NOMO-1 treated with DMSO at 0.1 percent for 48 hours (cell line): ENCODE data around the gene CDH12.
"Not testable (repeated sequence)": the region's sequence is repeated elsewhere in the genome, so short reads cannot be mapped to it uniquely, and the experiment has no call there.

ENCODE experiments used
- DNase-seq: peaks from one replicate; lab custom pipeline; 2025; ENCODE audit not compliant: unreplicated experiment; lab: John Stamatoyannopoulos, UW

The CDH12 gene

DNA sequence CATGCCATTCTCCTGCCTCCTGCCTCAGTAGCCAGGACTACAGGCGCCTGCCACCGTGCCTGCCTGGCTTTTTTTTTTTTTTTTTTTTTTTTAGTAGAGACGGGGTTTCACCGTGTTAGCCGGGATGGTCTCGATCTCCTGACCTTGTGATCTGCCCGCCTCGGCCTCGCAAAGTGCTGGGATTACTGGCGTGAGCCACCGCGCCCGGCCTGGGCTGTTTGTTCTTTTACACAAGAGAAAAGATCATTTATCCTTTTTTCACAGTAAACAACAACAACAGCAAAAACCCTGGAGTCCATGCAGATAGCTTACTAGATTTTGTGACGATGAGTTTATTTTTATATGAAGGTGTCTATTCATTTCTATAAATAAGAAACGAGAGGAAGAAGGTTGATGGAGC lies 538.1 kb downstream of the CDH12 start:
- DNase-seq, result not testable (repeated sequence)

GRCh38 chr5:22314548-22314947 lies 538.6 kb downstream of the CDH12 start:
- no peak for DNase-seq

DNA sequence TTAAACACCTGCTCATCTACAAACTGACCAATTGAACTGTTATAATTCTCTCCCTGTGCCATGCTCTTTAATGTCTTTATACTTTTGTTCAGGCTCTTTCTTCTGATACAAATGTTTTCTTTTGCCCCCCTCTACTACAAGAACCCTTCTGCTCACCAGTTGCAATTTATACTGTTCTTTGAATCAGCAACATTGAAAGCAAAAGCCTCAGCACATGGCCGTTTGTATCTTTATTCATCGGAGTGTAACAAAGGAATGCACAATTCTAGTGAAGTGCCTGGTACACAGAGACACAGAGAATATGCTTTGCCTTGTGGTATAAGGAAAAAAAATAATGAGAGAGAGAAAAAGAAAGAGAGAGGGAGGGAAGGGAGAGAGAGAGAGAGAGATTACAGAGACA lies 547.1 kb downstream of the CDH12 start:
- DNase-seq, result no peak

DNA sequence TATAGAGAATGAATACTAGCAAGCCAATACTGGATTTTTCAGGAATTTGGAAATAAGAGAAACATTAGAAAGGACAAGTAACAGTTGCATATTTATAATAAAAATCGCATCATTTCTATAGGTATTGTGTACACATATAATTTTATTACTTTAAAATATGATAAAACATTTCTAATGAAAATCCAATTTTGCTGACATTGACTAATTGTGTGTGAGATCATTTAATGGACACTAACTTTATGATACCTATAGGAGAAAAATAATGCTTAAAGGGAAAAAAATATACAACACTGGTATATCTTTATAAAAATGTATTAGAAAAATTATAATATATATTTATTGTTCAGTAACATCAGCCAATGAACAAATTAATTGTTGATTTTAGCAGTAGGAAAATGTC lies 557.3 kb downstream of the CDH12 start:
- DNase-seq, result no peak

DNA sequence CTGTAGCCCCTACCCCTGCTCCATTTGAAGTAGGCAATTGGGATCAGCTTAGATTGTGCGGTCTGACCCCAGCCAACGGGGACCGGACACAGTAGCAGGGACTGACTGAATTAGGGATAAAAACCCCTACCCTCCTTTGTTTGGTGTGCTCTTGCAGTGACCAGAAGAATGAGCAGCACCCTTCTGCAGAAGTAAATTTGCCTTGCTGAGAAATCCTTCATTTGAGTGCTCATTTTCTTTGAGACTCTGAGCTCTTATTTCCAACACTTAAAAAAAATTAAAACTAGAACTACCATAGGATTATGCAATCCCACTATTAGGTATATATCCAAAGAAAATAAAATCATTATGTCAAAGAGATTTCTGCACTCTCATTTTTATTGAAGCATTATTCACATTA lies 560.0 kb downstream of the CDH12 start:
- DNase-seq, result no peak

GRCh38 chr5:22278164-22278563 lies 575.0 kb downstream of the CDH12 start:
- no peak for DNase-seq

DNA sequence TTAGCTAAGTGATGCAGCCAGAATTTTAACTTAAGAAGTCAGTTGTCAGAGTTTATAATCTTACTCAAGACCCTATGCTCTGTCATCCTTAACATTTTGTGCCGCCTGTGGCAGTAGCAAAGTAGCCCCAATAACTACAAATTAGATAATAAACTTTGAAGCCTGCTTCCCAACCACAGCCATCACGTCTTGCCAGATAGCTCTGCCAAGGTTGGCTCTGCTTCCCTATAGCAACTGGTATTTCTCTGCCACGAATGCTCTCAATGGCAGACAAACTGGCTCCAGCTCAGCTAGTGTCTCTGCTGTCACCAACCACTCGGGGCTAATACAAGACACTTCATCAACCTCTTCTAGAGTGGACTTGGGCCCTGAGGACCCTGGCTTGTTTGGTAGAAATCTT lies 576.1 kb downstream of the CDH12 start:
- DNase-seq, result no peak

GRCh38 chr5:22265855-22266254 lies 587.3 kb downstream of the CDH12 start:
- DNase-seq, result not testable (repeated sequence)

GRCh38 chr5:22258139-22258538 lies 595.0 kb downstream of the CDH12 start:
- DNase-seq, result no peak

DNA sequence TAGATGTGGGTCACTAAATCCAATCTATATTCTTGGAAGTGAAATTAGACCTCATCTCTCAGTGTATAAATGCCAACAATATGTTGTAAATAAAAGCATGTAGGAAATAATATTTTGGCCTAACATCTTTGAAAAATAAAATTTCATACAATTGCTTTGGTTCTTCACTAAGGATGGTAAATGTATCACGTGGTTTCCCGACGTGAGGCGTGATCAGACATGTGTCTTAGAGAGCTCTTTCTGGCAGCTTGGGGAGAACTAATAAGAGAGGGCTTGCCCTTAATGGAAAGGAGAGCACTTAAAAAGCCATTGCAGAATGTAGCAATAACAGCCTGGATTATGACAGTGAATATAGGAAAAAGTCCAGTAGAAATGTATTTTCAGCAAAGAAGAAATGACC lies 602.6 kb downstream of the CDH12 start:
- no peak for DNase-seq

DNA sequence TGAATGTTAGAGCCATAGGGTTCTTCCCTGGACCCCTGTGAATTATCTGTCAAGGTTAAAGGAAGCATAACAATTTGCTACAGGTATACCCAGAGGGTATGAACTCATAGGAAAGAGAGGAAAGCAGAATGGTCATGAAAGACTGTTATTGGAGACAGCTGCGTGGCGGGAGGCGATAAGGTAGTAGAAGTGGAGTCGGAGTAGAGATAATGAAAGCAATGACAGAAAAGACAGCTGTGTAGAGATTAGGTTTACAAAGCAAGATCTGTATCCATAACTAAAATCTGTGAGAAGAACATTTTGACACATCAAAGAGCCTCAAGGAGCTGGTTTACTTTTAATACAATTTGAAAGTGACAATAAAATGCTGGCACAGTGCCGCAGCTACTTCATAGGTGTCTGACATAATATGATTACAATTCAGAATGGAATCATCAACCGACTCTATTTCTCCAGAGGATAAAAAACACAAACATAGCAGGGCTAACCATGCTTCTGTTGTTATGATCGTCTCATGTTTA lies 603.9 kb downstream of the CDH12 start:
- DNase-seq, result no peak

DNA sequence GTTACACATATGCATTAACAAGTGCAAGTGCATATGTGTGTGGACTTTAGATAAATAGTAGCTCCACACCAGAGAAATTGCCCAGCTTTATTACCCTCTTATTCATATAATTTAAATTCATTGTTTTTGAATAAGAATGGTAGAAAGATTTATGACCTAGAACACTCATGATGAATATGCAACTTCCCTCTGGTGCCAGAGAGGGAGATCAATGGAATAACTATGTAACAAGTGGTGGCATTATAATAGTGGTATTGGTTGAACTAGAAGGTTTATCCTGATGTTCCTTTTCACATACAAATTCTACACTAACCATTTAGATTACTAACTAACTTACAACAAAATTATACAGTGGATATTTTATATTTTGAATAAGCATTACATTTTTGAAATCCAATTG lies 607.4 kb downstream of the CDH12 start:
- DNase-seq, result no peak

GRCh38 chr5:22242532-22242931 lies 610.6 kb downstream of the CDH12 start:
- no peak for DNase-seq

DNA sequence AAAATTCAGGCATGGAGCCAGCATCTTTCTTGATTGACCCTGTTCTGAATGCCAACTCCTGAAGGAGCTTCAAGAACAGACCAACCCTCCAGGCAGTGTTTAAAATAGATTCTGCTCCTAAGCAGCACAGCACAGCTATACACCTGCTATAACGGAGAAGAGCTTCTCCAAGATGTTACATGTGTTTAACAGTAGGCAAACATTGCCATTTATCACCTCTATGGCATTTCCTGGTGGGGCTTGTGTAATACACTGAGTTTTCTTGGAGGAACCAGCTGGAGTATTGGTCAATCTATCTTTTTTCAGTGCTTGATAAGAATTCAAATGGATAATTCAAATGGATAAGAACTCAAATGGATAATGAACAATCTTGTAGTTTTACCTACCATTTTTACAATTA lies 615.1 kb downstream of the CDH12 start:
- DNase-seq, result no peak

GRCh38 chr5:22226423-22226822 lies 626.7 kb downstream of the CDH12 start:
- DNase-seq, result no peak

- DNase-seq, result no peak
These were observed 630.1 kb downstream of the CDH12 start for GRCh38 chr5:22223079-22223478.

GRCh38 chr5:22213703-22214495 lies 639.2 kb downstream of the CDH12 start:
- peak; percentile 15 for DNase-seq

DNA sequence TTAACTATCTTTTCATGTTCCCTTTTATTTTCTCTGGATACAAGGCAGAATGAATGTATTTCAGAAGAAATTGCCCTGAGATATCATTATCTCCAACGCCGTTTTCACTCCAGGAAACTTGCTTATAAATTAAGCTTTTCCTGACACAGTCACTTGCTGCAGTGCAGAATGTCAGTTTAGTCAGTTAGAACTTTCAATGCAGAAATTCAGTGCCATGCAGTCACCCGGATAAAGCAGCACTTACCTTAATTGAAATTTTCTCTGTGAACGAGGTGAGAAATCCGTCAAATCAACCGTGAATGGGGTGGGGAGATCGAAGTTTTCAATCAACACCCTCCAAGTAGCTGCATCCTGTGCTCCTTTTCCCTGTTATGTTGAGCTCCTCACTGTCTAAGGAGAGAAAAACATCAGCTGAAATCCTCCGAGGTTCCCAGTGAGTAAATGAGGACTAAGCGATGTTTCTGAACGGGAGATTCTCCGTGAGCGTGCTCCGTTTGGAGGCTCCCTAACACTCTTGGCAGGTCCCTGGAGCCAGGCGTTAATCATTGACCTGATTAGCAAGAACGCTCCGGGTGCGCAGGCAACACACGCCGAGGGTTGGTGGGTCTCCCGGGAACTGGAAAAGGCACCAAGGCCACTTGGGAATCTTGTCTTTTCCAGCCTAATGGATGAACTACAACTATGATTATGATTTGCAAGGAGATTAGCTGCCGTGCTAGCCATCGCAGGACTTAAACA lies 640.7 kb downstream of the CDH12 start:
- DNase-seq, result not testable (repeated sequence)

DNA sequence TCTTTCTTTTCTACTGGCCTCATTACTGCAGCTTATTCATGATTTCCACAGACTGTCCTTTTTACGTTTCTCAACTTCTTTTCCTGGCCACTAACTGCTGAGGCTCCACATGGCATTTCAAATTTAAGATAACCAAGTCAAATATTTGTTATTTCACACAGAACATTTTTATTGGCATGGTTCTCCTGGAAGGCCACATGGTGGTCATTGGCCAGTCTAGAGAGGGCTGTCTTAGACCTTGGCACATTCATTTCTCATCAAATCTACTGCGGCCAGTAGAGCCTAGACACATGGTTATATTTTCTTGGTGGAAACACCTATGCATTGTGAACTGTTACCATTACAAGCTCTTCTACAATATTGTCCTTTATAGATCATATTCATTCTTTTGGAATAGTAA lies 644.7 kb downstream of the CDH12 start:
- not testable (repeated sequence) for DNase-seq

- DNase-seq, result not testable (repeated sequence)
These were observed 664.5 kb downstream of the CDH12 start for GRCh38 chr5:22188651-22189050.

GRCh38 chr5:22187632-22188228 lies 665.4 kb downstream of the CDH12 start:
- not testable (repeated sequence) for DNase-seq

- DNase-seq, result not testable (repeated sequence)
These were observed 683.9 kb downstream of the CDH12 start for GRCh38 chr5:22169226-22169625.
